Measurements from ENCODE around the gene OXA1L.
"Not testable (repeated sequence)": the region's sequence is repeated elsewhere in the genome, so short reads cannot be mapped to it uniquely, and the experiment has no call there.

Gene OXA1L

GRCh38 chr14:22800346-22800745, 33.9 kb downstream of the OXA1L start:
- DNase-seq (ENCODE audit: low read depth): no peak

- no peak for DNase-seq (ENCODE audit: low read depth)
These were observed 35.2 kb downstream of the OXA1L start for GRCh38 chr14:22801716-22802115.

GRCh38 chr14:22802860-22803686, 36.6 kb downstream of the OXA1L start:
- no peak for DNase-seq (ENCODE audit: low read depth)

DNA sequence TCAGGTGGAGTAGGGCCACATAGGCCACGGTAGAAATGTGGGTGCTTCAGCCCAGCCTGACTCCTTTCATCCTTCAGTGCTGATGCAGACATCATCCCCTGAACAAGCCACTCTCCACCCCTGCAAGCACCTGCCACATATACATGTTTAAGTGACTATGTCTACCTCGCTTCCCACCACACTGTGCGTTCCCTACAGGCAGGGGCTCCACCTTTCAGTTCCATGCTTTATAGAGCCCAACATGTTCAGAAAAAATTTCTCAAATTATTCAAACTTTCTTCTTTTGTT, 37.1 kb downstream of the OXA1L start:
- DNase-seq (ENCODE audit: low read depth): no peak

DNA sequence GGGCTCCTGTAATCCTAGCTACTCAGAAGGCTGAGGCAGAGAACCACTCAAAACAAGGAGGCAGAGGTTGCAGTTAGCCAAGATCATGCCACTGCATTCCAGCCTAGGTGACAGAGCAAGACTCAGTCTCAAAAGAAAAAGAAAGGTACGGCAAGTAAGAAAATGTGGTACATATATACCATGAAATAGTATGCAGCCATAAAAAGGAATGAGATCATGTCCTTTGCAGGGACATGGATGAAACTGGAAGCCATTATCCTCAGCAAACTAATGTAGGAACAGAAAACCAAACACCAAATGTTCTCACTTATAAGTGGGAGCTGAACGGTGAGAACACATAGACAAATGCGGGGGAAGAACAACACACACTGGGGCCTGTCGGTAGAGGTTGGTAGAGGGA, 38.7 kb downstream of the OXA1L start:
- DNase-seq (ENCODE audit: low read depth): not testable (repeated sequence)

DNA sequence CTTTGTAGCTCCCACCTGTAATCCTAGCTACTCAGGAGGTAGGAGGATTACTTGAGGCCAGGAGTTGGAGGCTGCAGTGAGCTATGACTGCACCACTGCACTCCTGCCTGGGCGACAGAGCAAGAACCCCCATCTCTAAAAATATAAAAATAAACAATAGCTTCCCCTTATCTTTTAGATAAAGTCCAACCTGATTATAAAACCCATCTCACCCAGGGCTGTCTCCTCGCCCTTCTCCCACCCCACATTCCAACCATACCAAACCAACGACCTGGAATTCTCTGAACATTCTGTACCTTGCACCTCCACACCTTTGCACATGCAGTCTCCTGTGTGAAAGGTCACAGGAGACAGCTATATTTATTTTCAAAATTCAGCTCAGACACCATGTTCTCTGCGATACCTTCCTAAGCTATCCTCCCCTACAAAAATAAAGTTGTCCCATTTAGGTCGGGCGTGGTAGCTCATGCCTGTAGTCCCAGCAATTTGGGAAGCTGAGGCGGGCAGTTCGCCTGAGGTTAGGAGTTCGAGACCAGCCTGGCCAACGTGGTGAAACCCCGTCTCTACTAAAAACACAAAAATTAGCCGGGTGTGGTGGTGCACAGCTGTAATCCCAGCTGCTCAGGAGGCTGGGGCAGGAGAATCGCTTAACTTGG, 41.1 kb downstream of the OXA1L start:
- no peak for DNase-seq (ENCODE audit: low read depth)

DNA sequence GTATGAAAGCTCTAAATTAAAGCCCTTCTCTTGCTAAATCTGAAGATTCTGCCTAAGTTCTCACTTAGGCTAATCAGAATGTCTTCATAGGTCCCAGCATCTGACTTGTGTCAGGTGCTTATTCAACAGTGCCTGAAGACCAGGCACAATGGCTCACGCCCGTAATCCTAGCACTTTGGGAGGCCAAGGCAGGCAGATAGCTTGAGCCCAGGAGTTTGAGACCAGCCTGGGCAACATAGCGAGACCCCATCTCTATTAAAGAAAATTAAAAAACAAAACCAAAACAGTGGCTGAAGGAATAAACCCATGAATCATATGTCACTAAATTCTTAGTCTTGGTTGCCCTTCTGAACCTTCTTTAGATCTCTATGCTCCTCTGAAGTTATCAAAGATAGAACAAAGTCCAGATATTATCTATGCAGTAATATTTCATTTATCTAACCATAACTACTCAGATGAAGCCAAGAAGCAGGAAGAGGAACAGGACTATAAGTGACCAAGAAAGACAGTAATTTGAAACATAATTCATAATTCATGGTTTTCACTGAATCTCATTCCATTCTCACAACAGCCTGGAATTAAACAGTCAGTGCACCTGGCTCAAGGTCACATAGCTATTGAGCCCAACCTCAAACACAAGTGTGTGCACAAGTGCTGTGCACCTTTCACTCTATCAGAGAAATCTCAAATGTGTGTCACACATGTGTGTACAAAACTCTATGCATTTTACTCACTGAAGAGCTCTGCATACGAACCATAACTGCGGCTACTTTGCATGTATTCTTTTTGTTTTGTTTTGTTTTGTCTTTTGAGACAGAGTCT, 42.1 kb downstream of the OXA1L start:
- no peak for DNase-seq (ENCODE audit: low read depth)

GRCh38 chr14:22811722-22812121, 45.2 kb downstream of the OXA1L start:
- peak; percentile 41 for DNase-seq (ENCODE audit: low read depth)

DNA sequence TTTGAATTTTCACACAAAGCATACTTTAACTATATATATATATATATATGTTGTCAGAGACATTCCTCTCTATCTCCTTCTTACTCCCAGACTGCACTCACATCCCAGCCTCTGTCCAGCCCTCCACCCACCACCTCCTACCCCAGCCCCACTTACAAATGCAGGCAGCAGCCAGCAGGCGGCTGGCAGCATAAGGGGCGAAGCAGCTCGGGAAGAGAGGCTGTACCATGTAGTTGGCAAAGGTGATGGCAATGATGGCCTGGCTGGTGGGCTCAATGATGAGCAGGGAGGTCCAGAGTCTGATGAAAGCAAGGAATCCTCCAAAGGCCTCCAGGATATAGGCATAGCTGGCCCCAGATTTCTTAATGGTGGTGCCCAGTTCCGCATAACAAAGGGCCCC, 46.3 kb downstream of the OXA1L start:
- no peak for DNase-seq (ENCODE audit: low read depth)

DNA sequence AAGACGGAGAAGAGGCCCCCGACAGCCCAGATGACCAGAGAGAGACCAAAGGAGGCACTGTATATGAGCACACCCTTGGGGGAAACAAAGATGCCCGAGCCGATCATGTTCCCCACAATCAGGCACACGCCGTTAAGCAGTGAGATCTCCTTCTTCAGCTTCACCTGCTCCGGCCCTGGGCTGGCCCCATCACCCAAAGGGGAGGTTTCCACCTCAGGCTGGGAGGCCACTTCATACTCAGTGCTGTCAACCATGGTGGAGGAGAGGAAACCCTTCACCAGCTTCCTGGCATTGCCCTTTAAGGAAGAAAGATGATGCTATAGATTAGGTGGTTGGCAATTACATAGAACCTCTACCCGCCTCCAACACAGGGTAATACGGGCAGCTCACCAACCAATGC, 46.7 kb downstream of the OXA1L start:
- DNase-seq (ENCODE audit: low read depth): no peak

DNA sequence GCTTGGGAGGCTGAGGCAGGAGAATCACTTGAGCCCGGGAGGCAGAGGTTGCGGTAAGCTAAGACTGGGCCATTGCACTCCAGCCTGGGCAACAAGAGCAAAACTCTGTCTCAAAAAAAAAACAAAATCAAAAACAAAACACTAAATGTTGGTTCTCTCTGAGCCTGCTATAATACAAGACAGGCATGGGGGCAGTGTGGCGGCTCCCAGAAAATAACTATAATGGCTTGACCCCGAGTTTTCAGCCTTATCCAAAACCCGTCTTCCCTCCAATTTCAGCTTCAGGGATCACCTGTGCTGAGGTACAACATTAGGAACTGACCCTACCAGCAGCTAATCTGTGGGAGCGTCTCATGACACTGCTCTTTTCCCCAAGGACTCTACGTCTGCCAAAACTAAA, 47.9 kb downstream of the OXA1L start:
- DNase-seq (ENCODE audit: low read depth): no peak

DNA sequence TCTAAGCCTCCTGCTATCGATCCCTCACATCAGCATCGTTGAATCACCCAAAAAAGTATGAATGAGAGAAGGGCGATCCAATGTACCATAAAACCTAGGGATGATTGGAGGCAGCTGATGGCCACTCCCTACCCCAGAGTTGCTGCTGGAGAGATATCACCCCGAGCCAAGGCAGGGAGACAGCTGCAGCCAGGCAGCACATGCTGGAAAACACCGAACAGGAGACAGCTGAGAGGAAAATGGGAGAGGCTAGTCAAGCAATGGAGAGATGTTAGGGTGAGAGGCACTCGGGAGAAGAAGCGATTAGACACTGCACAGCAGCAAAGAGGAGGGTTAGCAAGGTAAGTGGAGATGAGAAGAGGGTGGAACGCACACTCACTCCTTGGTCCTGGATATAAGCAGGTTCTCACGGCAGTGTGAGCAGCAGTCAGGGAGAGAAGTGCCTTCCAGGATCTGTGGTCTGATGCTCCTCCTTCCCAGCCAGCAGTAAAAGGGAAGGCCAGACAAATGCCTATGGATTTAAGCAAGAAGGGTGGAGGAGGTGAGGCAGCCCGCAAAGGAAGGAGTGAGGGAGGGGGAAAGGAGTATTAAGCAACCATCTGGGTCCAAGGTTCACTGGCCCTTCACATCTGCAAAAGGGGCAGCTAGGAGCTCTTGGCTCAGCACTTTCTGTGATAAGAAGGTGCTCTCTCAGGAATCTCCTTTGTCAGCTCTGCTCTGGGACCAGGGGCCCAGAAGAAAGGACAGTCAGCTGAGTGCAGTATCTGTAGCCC, 48.6 kb downstream of the OXA1L start, which contains the start of gene SLC7A7:
Gene SLC7A7, minus strand, starts transcription at position 495 of the 773 bp plus-strand sequence. CDS start 2,037 bp downstream, outside the sequence.
- DNase-seq (ENCODE audit: low read depth): peak; percentile 87

- peak; percentile 88 for DNase-seq (ENCODE audit: low read depth)
These were observed 52.9 kb downstream of the OXA1L start for GRCh38 chr14:22819151-22819988.

GRCh38 chr14:22820731-22821130, 54.2 kb downstream of the OXA1L start:
- peak; percentile 57 for DNase-seq (ENCODE audit: low read depth)

GRCh38 chr14:22821193-22822015, 54.9 kb downstream of the OXA1L start:
- DNase-seq (ENCODE audit: low read depth): peak; percentile 86

GRCh38 chr14:22822016-22822570, 55.6 kb downstream of the OXA1L start:
- no peak for DNase-seq (ENCODE audit: low read depth)
